GM12874 (cell line): ENCODE results near the gene ZNF836.

Experiments used
- CTCF ChIP-seq: IDR thresholded peaks from 2 replicates; pipeline ENCODE4 v1.5.1; 2011; ENCODE audit warnings: low read depth, mild to moderate bottlenecking, control low read depth, low read length, moderate library complexity; ENCODE audit not compliant: insufficient read depth

The ZNF836 gene

GRCh38 chr19:52140032-52140710, 31.2 kb downstream of the ZNF836 start:
- TF ChIP-seq CTCF = no peak

GRCh38 chr19:52139252-52140031, 32.0 kb downstream of the ZNF836 start, which contains the start of gene ZNF616:
TSS of gene ZNF616 (minus strand) at chr19:52139938. CDS start at chr19:52130512, 9,426 bp downstream.
- peak; percentile 85 for TF ChIP-seq CTCF

GRCh38 chr19:52138983-52139251, 32.5 kb downstream of the ZNF836 start:
- TF ChIP-seq CTCF = no peak

GRCh38 chr19:52138278-52138982, 33.0 kb downstream of the ZNF836 start:
- TF ChIP-seq CTCF = no peak

- no peak for TF ChIP-seq CTCF
These were observed 51.1 kb downstream of the ZNF836 start for GRCh38 chr19:52120286-52120685.

GRCh38 chr19:52115526-52116053, 55.8 kb downstream of the ZNF836 start:
- no peak for TF ChIP-seq CTCF

GRCh38 chr19:52114691-52115090, 56.7 kb downstream of the ZNF836 start:
- no peak for TF ChIP-seq CTCF
